GM12872 (cell line): ENCODE results near the gene TNRC18.

Experiments
- TF ChIP-seq, protein P1 (sequence below): IDR thresholded peaks from 3 replicates; pipeline ENCODE4 v1.5.1; 2011; ENCODE audit warnings: low read depth, mild to moderate bottlenecking, low read length, moderate library complexity; ENCODE audit not compliant: insufficient read depth

TNRC18 gene

DNA sequence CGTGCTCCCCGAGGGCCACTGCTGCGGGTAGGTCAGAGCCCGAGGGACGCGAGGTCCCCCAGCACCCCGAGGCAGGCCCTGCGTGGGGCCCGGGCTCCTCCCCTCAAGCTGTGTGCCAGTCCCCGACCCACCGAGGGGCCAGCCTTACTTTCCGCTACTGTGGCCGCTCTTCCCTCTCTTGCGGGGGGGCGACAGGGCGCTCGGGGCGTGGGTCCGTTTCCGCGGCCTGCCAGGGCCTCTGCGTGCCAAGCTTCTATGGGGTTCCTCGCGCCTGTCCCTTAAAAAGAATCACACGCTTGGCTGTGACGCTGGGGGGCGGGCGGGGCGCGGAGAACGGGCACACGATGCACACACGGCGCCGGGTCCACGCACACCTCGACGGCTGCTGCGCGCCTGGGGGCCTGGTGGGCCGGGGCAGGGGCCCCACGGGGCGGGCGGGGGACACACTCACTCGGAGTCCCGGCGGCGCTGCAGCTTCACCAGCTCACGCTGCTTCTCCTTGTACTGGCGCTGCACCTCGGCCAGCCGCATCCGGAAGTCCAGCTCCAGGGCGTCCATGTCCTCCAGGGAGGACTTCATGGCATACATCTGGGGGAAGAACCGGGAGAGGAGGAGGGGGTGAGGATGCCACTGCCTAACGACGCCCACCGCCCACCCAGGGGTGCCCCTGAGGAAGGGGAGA is 62.0 kb downstream of the TNRC18 start:
- TF ChIP-seq, protein P1, sequence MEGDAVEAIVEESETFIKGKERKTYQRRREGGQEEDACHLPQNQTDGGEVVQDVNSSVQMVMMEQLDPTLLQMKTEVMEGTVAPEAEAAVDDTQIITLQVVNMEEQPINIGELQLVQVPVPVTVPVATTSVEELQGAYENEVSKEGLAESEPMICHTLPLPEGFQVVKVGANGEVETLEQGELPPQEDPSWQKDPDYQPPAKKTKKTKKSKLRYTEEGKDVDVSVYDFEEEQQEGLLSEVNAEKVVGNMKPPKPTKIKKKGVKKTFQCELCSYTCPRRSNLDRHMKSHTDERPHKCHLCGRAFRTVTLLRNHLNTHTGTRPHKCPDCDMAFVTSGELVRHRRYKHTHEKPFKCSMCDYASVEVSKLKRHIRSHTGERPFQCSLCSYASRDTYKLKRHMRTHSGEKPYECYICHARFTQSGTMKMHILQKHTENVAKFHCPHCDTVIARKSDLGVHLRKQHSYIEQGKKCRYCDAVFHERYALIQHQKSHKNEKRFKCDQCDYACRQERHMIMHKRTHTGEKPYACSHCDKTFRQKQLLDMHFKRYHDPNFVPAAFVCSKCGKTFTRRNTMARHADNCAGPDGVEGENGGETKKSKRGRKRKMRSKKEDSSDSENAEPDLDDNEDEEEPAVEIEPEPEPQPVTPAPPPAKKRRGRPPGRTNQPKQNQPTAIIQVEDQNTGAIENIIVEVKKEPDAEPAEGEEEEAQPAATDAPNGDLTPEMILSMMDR: no peak

GRCh38 chr7:5360971-5361370 is 62.7 kb downstream of the TNRC18 start:
- TF ChIP-seq, protein P1: no peak

GRCh38 chr7:5360451-5360850 is 63.2 kb downstream of the TNRC18 start:
- TF ChIP-seq, protein P1: no peak

GRCh38 chr7:5359344-5359743 is 64.3 kb downstream of the TNRC18 start:
- TF ChIP-seq, protein P1: no peak

GRCh38 chr7:5357951-5358350 is 65.7 kb downstream of the TNRC18 start:
- TF ChIP-seq, protein P1: no peak

DNA sequence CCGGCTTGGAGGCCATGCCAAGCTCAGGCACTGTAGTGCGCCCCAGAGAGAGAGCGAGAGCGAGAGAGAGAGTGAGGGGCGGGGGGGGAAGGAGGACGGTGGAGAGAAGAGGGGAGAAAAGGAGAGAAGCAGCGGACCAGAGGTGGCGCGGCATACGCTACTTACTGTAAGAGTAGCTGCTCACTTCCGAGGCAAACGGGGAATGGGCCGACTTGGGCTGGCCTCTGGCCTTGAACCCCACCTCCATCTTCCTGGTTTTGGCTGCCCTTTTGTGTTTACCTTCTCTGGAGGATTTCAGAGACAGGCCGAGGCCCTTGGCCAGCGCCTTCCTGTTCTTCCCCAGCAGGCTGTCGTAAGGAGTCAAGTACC is 66.9 kb downstream of the TNRC18 start:
- TF ChIP-seq, protein P1: no peak

DNA sequence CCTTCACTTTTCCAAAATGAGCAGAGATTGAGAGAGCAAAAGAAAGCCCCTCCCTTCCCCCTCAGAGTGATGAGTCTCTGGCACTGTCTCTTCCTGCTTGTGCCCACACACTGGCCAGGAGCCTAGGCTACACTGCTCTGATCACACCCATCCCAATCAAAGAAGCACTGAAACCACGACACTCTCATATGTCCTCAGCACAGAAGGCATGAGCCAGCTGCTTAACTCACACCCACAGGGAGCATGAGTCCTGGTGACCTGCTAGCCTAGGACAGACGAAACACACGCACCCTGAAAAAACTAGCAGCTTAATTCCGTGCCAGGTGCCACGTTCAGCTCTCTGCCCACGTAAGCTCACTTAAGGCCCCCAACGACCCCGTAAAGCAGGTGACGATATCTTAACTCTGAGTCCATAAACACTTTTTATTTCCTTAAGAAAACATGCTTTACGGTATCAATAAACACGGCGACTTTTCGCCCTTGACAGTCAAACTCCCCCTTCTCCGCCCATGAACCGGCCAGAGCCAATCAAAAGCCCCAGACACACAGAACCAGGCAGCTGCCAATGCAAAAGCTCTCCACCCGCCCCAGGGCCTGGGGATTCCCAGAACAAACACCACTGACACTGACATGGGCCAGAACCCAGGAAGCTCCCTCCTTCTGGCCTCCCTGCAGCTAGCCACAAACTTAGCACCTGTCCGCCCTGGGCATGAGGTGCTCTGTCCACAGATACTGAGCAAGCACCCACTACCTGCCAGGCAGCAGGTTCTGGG is 69.0 kb downstream of the TNRC18 start:
- TF ChIP-seq, protein P1: no peak
